Caco-2 (cell line): ENCODE measurements around the gene DNAH2. TPM values are rescaled to one million over a fixed set of nuclear protein-coding genes. Genes with fewer than 3 reads are reported as not detected.

Experiments
- BruUV-seq: library from RNA; stranded (reverse); fragments of 400-500 nt; replicated peaks from 2 replicates; lab custom pipeline; 2021; lab: Mats Ljungman, UMichigan
- CTCF ChIA-PET: fragments of 300-600 bp; sonication (Branson Sonifier 250); formaldehyde crosslinking; loops from one replicate; lab custom pipeline; 2022; ENCODE audit warnings: antibody characterized with exemption; lab: Charles Lee
- POLR2A ChIA-PET: fragments of 300-600 bp; sonication (Branson Sonifier 250); formaldehyde crosslinking; loops from one replicate; lab custom pipeline; 2022; ENCODE audit warnings: antibody characterized with exemption; lab: Charles Lee
- DNase-seq, 2 experiments: peaks; one replicate each; pipeline versions ENCODE4 v3.0.0 to v3.0.0-alpha.2; 2020 to 2022
- H3K27me3 ChIP-seq: replicated peaks from 2 replicates; pipeline ENCODE4 v1.6.0; 2011; ENCODE audit warnings: low read length; ENCODE audit not compliant: control insufficient read depth, insufficient read depth
- H3K36me3 ChIP-seq: 2 replicates; pipeline ENCODE4 v1.5.1; 2011; ENCODE audit warnings: low read length; ENCODE audit not compliant: control insufficient read depth, insufficient read depth
- H3K4me1 ChIP-seq: fragments of 250-450 bp; sonication (Bioruptor Pico); 2 replicates; pipeline ENCODE4 v1.5.1; 2020; ENCODE audit warnings: mild to moderate bottlenecking
- H3K4me3 ChIP-seq: 2 replicates; pipeline ENCODE4 v1.5.1; 2011; ENCODE audit warnings: low read depth, mild to moderate bottlenecking, control low read depth, low read length
- H3K9me3 ChIP-seq: fragments of 250-450 bp; sonication (Bioruptor Pico); 2 replicates; pipeline ENCODE4 v1.5.1; 2020; ENCODE audit warnings: mild to moderate bottlenecking, moderate library complexity
- H3K27ac Mint-ChIP-seq: one replicate; pipeline ENCODE4 v1.8.0; 2022; ENCODE audit warnings: mixed read lengths; ENCODE audit not compliant: unreplicated experiment
- H3K27me3 Mint-ChIP-seq: one replicate; pipeline ENCODE4 v1.8.0; 2022; ENCODE audit warnings: mixed read lengths; ENCODE audit not compliant: insufficient read depth, unreplicated experiment
- H3K36me3 Mint-ChIP-seq: one replicate; pipeline ENCODE4 v1.8.0; 2022; ENCODE audit warnings: mild to moderate bottlenecking, mixed read lengths; ENCODE audit not compliant: insufficient read depth, unreplicated experiment
- H3K4me1 Mint-ChIP-seq: one replicate; pipeline ENCODE4 v1.8.0; 2022; ENCODE audit warnings: low read depth, mixed read lengths; ENCODE audit not compliant: unreplicated experiment
- H3K4me3 Mint-ChIP-seq: one replicate; pipeline ENCODE4 v1.8.0; 2022; ENCODE audit warnings: mild to moderate bottlenecking, moderate library complexity, mixed read lengths; ENCODE audit not compliant: unreplicated experiment
- H3K9me3 Mint-ChIP-seq: one replicate; pipeline ENCODE4 v1.8.0; 2022; ENCODE audit warnings: mixed read lengths; ENCODE audit not compliant: unreplicated experiment
- intact Hi-C: fragments of 100-400 bp; cut with micrococcal nuclease; formaldehyde crosslinking; loops from one replicate; pipeline ENCODE4 v1.10.0; 2022; ENCODE audit not compliant: unreplicated experiment
- total RNA-seq: library from RNA; stranded (reverse); gene quantifications from 2 replicates; pipeline ENCODE4 v1.2.3, GENCODE V29; 2022
- TF ChIP-seq, protein P1 (sequence below), 2 experiments: fragments of 200-600 bp in 1 of 2; IDR thresholded peaks; 1 replicate in 1 of 2; 2 replicates in 1 of 2; pipeline versions ENCODE4 v1.5.1 to v1.8.0; 2011 to 2022; ENCODE audit warnings: antibody characterized with exemption in 1 of 2, control low read depth in 1 of 2, inconsistent platforms in 1 of 2, low read depth in 1 of 2, low read length in 1 of 2, mild to moderate bottlenecking in 1 of 2, moderate library complexity in 1 of 2; ENCODE audit not compliant: insufficient read depth in 1 of 2, severe bottlenecking in 1 of 2, unreplicated experiment in 1 of 2

Gene DNAH2
- total RNA-seq, 1 experiment from 2014 or later: 1.9 TPM

DNA sequence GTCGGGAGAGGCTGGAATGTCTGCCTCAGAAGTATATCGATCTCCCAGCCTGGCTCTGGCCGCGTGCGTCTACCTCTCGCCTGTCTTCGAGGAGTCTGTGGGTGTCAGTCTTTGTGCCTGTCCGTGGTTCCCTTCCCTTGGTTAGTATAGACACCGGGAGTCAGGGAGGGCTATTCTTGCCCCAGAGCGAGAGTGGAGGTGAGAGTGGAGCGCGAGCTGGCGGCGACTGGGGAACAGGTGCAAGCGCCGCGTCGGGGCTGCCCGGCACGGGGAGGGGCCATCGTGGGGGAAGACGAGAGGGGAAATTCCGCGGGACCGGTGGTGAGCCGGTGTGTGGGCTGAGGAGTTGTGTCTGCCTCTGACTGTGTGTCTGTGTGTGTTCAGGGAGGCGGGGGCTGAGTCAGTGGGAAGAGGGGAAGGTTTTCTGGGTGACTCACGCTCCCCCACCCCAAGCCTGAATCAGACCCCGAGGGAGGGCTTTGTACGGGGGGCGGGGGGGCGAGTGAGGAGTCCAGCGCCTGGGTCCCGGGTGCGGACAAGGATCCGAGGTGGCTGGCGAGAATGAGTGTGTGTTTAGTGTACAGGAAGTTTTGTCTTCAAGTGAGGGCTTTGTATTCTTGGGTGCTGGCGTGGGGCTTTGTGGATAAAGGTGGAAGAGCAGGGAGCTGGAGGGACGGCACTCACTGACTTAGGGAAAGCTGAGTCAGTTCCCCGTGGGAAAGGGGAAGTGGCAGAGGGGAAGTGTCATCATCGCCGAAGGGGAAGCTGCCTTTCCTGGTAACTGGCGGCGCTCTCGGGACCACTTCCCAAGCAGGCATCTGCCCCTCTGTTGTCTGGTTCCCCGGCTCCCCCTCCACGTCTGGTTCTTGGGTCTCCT is 125.1 kb downstream of the DNAH2 start:
- no peaks in the 10 kb centered on the region; the same call in 1 of the 2 replicates for H3K36me3 ChIP-seq
- Mint-ChIP-seq H3K4me1 (peaks cover 24% of the 10 kb centered on the region), H3K27me3 (no peaks in the 10 kb centered on the region), H3K9me3 (no peaks in the 10 kb centered on the region), H3K4me3 (peak overlapping the region; percentile 82), H3K27ac (peak overlapping the region; percentile 98), H3K36me3 (peaks cover 67% of the 10 kb centered on the region)
- no peaks in the 10 kb centered on the region for H3K9me3 ChIP-seq
- H3K4me3 ChIP-seq: peak overlapping the region; percentile 68
- POLR2A ChIA-PET: interaction anchor here (0.6 to 3.8 kb wide), 3 partner anchors 15 to 192 kb away, joined by 3 to 27 read pairs (median 4); partner anchors contain the start of genes ATP1B2, CYB5D1 and NAA38
- H3K4me1 ChIP-seq: peaks cover 30% of the 10 kb centered on the region
- CTCF ChIA-PET: interaction anchor here (1.6 to 1.8 kb wide), 2 partner anchors 14 to 99 kb away, joined by 5 to 7 read pairs; partner anchors contain the start of gene NAA38
- DNase-seq: peak in 1 of 2 experiments; percentile 46
- intact Hi-C loops: loop anchor here (2.0 kb wide), 2 partner anchors 14 to 96 kb away; partner anchors contain the start of gene NAA38
- TF ChIP-seq, protein P1, sequence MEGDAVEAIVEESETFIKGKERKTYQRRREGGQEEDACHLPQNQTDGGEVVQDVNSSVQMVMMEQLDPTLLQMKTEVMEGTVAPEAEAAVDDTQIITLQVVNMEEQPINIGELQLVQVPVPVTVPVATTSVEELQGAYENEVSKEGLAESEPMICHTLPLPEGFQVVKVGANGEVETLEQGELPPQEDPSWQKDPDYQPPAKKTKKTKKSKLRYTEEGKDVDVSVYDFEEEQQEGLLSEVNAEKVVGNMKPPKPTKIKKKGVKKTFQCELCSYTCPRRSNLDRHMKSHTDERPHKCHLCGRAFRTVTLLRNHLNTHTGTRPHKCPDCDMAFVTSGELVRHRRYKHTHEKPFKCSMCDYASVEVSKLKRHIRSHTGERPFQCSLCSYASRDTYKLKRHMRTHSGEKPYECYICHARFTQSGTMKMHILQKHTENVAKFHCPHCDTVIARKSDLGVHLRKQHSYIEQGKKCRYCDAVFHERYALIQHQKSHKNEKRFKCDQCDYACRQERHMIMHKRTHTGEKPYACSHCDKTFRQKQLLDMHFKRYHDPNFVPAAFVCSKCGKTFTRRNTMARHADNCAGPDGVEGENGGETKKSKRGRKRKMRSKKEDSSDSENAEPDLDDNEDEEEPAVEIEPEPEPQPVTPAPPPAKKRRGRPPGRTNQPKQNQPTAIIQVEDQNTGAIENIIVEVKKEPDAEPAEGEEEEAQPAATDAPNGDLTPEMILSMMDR (IDR thresholded peaks at IDR 0.05; ENCODE audit: insufficient read depth in 1 of 2, low read depth in 1 of 2, low read length in 1 of 2, severe bottlenecking in 1 of 2, unreplicated experiment in 1 of 2): no peak
- H3K27me3 ChIP-seq: no peaks in the 10 kb centered on the region
- TSS peak; percentile 6 for BruUV-seq

DNA sequence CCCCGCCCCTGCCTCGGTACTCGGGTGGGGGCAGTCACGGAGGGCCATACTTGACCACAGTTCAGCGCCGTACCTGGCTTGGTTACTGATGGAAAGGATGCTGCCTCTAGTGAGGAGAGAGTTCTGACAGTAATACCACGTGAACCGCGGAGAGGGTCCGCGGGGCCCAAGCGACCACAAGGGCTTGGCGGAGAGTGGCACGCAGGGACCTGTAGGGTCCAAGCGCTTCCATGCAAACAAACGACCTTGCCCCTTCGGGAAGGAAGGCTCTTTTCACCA is 125.7 kb downstream of the DNAH2 start:
- Mint-ChIP-seq H3K4me1 (peaks cover 24% of the 10 kb centered on the region), H3K4me3 (peak overlapping the region; percentile 82), H3K27ac (peak overlapping the region; percentile 98), H3K36me3 (peaks cover 67% of the 10 kb centered on the region), H3K9me3 (no peaks in the 10 kb centered on the region), H3K27me3 (no peaks in the 10 kb centered on the region)
- Histone ChIP-seq H3K9me3 (no peaks in the 10 kb centered on the region), H3K36me3 (no peaks in the 10 kb centered on the region; the same call in 1 of the 2 replicates), H3K4me3 (peak overlapping the region; percentile 68), H3K4me1 (peaks cover 30% of the 10 kb centered on the region), H3K27me3 (no peaks in the 10 kb centered on the region)
- DNase-seq: no peak
- ChIA-PET CTCF (interaction anchor here (0.6 to 1.8 kb wide), 3 partner anchors 14 to 153 kb away, joined by 5 to 7 read pairs (median 5); partner anchors contain the start of gene NAA38), POLR2A (interaction anchor here (3.8 kb wide), 1 partner anchor 14 kb away, joined by 27 read pairs; the partner anchor contains the start of genes CYB5D1 and NAA38)
- TF ChIP-seq, protein P1 (IDR thresholded peaks at IDR 0.05; ENCODE audit: insufficient read depth in 1 of 2, low read depth in 1 of 2, low read length in 1 of 2, severe bottlenecking in 1 of 2, unreplicated experiment in 1 of 2): no peak
- intact Hi-C loops: loop anchor here (2.0 kb wide), 2 partner anchors 14 to 96 kb away; partner anchors contain the start of gene NAA38
- BruUV-seq: TSS peak; percentile 44
